Measurements from ENCODE around the gene ASIC2.

The ASIC2 gene

GRCh38 chr17:33292981-33293867 is at the start of gene ASIC2:
Gene ASIC2, minus strand, starts transcription at chr17:33293295.
- no peak for DNase-seq (ENCODE audit: insufficient read length, low spot score)
- FAIRE-seq, result no peak

GRCh38 chr17:33342025-33342424 is 48.9 kb upstream of the ASIC2 start:
- DNase-seq (ENCODE audit: insufficient read length, low spot score), result no peak
- FAIRE-seq, result no peak

- FAIRE-seq (no peak), DNase-seq (ENCODE audit: insufficient read length, low spot score) (no peak)
Observed at GRCh38 chr17:33338242-33338641, 45.1 kb upstream of the ASIC2 start.

GRCh38 chr17:33335491-33336173 is 42.5 kb upstream of the ASIC2 start:
- FAIRE-seq (no peak), DNase-seq (ENCODE audit: insufficient read length, low spot score) (no peak)

- no peak for FAIRE-seq
- no peak for DNase-seq (ENCODE audit: insufficient read length, low spot score)
Observed at GRCh38 chr17:33334703-33335102, 41.6 kb upstream of the ASIC2 start.

- FAIRE-seq (no peak), DNase-seq (ENCODE audit: insufficient read length, low spot score) (no peak)
Observed at GRCh38 chr17:33330877-33331276, 37.8 kb upstream of the ASIC2 start.

- no peak for FAIRE-seq
- no peak for DNase-seq (ENCODE audit: insufficient read length, low spot score)
Observed at GRCh38 chr17:33328129-33328528, 35.0 kb upstream of the ASIC2 start.

GRCh38 chr17:33324736-33325135 is 31.6 kb upstream of the ASIC2 start:
- no peak for FAIRE-seq
- no peak for DNase-seq (ENCODE audit: insufficient read length, low spot score)

- DNase-seq (ENCODE audit: insufficient read length, low spot score) (no peak), FAIRE-seq (no peak)
Observed at GRCh38 chr17:33322063-33322462, 29.0 kb upstream of the ASIC2 start.

GRCh38 chr17:33318241-33318640 is 25.1 kb upstream of the ASIC2 start:
- FAIRE-seq, result no peak
- DNase-seq (ENCODE audit: insufficient read length, low spot score), result no peak

- FAIRE-seq (no peak), DNase-seq (ENCODE audit: insufficient read length, low spot score) (no peak)
Observed at GRCh38 chr17:33316746-33317145, 23.7 kb upstream of the ASIC2 start.

- FAIRE-seq, result no peak
- no peak for DNase-seq (ENCODE audit: insufficient read length, low spot score)
Observed at GRCh38 chr17:33310296-33310695, 17.2 kb upstream of the ASIC2 start.

- no peak for FAIRE-seq
Observed at GRCh38 chr17:33303254-33303653, 10.2 kb upstream of the ASIC2 start.

GRCh38 chr17:33302394-33302793 is 9.3 kb upstream of the ASIC2 start:
- DNase-seq (ENCODE audit: insufficient read length, low spot score) (no peak), FAIRE-seq (no peak)

More at GRCh38 chr17:33303254-33303653, 10.2 kb upstream of the ASIC2 start:
- no peak for DNase-seq (ENCODE audit: insufficient read length, low spot score)

- FAIRE-seq, result no peak
- no peak for DNase-seq (ENCODE audit: insufficient read length, low spot score)
Observed at GRCh38 chr17:33300241-33300640, 7.1 kb upstream of the ASIC2 start.

- FAIRE-seq (no peak), DNase-seq (ENCODE audit: insufficient read length, low spot score) (no peak)
Observed at GRCh38 chr17:33299115-33299514, 6.0 kb upstream of the ASIC2 start.

GRCh38 chr17:33297643-33298042 is 4.5 kb upstream of the ASIC2 start:
- DNase-seq (ENCODE audit: insufficient read length, low spot score) (no peak), FAIRE-seq (no peak)

- FAIRE-seq (no peak), DNase-seq (ENCODE audit: insufficient read length, low spot score) (no peak)
Observed at GRCh38 chr17:33294994-33295393, 1.9 kb upstream of the ASIC2 start.

GRCh38 chr17:33292201-33292980 is 704 bp downstream of the ASIC2 start:
- FAIRE-seq, result no peak
- DNase-seq (ENCODE audit: insufficient read length, low spot score), result peak; percentile 29

GRCh38 chr17:33291248-33292200 is 1.6 kb downstream of the ASIC2 start:
- no peak for DNase-seq (ENCODE audit: insufficient read length, low spot score)
- FAIRE-seq, result no peak
